Measurements from ENCODE around the gene SECISBP2L.

Gene SECISBP2L

GRCh38 chr15:48967336-48967735 is 78.9 kb downstream of the SECISBP2L start:
- no peak for DNase-seq (ENCODE audit: low read depth in 2 of 3, low spot score in 1 of 3)

DNA sequence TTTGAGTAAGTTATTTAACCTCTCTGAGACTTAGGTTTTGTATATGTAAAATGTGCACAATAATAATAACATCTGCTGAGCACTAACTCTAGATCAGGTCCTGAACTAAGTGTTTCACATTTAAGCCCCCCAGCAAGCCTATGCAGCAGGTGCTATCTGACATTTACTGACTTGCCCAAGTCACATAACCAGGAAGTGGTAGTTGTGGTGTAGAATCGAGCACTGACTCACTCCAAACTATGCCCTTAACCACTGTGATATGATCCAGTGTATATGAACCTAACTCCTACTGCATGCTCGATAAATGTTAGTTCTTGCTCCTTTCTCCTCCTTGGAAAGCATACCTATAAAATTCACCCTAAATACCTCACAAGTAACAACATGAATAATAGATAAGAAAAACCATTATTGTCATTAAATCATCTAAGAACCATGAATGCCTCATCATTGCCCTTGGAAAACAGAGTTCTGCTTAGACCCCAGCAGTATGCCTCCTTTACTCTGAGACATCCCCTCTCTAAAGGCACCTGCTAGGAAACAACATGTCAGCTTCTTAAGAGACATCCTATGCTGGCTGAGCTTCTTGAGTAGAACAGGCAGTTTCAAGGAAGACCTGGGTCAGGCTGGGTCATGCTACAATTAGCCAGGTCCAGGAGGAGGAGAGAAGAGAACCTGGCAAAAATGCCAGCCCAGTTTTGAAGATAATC is 79.5 kb downstream of the SECISBP2L start:
- no peak for DNase-seq (ENCODE audit: low read depth in 2 of 3, low spot score in 1 of 3)

- peak in 1 of 3 donors; percentile 37 for DNase-seq (ENCODE audit: low read depth in 2 of 3, low spot score in 1 of 3)
These were observed 80.3 kb downstream of the SECISBP2L start for GRCh38 chr15:48965972-48966371.

DNA sequence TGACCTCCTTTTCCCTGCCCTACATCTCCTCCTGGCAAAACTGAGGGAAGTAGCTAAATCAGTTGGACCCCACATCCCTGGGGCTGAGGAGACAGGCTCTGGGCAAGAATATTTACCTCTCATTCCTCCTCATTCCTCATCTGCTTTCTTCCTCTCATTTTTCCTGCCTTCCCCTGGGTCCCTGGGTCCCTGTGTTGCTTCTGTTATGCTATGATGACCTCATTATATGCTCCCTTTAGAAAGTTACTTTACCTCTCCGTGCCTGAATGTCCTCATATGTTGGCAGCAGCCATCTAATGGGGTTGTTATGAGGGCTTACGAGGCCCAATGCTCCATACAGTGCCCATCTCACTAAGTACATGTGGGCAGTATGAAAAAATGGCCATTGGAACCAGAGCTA is 81.3 kb downstream of the SECISBP2L start:
- no peak for DNase-seq (ENCODE audit: low read depth in 2 of 3, low spot score in 1 of 3)

DNA sequence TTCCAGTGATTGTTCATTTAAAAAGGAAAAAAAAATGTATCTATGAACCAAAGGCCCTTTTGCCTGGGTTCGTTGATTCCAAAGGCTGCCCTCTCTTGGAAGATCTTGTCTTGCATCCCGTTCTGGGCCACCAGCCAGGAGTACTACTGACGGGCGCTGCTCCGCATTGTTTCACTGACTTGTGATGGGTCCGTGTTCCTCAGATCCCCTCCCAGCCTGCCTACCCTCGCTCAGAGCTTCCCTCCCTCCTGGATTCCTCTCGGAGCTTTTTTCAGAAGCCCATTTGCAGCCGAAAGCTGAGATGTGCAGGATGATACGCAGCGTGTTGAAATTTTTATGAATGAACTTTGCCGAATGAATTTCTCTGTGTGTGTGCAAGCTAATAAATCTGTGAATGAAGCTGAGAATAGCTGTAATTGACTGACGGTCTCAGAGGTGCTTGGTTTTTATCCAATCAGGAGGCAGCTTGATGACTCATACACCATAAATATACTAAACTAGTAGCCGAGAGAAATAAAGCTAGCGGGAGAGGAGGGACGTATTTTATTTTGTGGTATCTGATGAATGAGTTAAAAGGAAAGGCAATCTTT is 82.6 kb downstream of the SECISBP2L start, which contains the start of gene SHC4:
Gene SHC4, minus strand, starts transcription at position 396 of the 590 bp plus-strand sequence. CDS start 904 bp downstream, outside the sequence.
- no peak for DNase-seq (ENCODE audit: low read depth in 2 of 3, low spot score in 1 of 3)

GRCh38 chr15:48962662-48963523 is 83.4 kb downstream of the SECISBP2L start:
- no peak for DNase-seq (ENCODE audit: low read depth in 2 of 3, low spot score in 1 of 3)

- no peak for DNase-seq (ENCODE audit: low read depth in 2 of 3, low spot score in 1 of 3)
These were observed 90.3 kb downstream of the SECISBP2L start for GRCh38 chr15:48955967-48956366.

GRCh38 chr15:48955370-48955769 is 90.9 kb downstream of the SECISBP2L start:
- DNase-seq (ENCODE audit: low read depth in 2 of 3, low spot score in 1 of 3), result no peak

DNA sequence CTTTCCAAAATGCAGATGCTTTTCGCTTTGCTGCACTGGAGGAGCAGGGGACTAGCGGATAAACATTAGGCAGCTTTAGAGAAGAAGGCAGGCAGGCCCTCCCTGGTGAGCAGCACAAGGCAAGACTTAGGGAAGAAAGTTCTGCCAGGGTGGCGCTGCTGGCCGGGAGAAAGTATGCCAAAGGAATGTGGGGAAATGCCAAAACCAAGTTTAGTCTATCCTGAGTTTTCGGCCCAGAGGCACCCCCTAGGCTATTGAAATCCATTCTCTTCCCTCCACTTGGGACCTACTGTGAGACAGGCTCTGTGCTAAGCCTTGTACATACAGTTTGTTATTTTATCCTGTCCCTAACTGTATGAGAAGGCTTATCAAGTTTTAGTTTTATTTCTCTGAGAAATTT is 91.7 kb downstream of the SECISBP2L start:
- no peak for DNase-seq (ENCODE audit: low read depth in 2 of 3, low spot score in 1 of 3)

GRCh38 chr15:48946840-48947187 is 99.4 kb downstream of the SECISBP2L start:
- no peak for DNase-seq (ENCODE audit: low read depth in 2 of 3, low spot score in 1 of 3)

- no peak for DNase-seq (ENCODE audit: low read depth in 2 of 3, low spot score in 1 of 3)
These were observed 100.0 kb downstream of the SECISBP2L start for GRCh38 chr15:48946074-48946839.

DNA sequence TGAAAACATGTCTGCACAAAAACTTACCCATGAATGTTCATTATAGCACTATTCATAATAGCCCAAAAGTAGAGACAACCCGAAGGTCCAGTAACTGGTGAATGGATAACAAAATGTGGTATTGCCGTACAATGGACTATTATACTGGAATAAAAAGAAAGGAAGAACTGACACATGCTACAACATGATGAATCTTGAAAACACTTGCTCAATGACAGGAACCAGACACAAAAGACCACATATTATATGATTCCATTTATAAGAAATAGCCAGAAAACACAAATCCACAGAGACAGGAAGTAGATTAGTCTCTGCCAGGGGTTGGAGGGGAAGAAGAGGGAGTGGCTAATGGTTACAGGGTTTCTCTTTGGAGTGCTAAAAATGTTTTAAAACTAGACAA is 100.9 kb downstream of the SECISBP2L start:
- no peak for DNase-seq (ENCODE audit: low read depth in 2 of 3, low spot score in 1 of 3)

DNA sequence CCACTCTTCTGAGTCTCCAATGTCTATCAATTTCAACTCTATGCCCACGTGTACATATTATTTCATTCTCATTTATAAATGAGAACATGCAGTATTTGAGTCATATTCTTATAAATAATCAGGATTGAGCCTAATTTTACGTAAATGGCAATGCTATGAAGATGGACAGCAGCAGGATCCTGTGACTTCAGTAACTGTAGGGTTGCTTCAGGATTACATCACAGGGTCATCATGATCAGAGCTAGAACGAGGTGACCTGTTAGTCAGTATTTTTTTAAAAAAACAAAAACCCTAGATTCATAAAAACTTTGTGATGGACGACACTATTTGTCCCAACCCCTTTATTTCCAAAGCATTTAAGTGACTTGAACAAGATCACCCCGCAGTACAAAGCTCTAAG is 104.3 kb downstream of the SECISBP2L start:
- DNase-seq (ENCODE audit: low read depth in 2 of 3, low spot score in 1 of 3), result no peak

DNA sequence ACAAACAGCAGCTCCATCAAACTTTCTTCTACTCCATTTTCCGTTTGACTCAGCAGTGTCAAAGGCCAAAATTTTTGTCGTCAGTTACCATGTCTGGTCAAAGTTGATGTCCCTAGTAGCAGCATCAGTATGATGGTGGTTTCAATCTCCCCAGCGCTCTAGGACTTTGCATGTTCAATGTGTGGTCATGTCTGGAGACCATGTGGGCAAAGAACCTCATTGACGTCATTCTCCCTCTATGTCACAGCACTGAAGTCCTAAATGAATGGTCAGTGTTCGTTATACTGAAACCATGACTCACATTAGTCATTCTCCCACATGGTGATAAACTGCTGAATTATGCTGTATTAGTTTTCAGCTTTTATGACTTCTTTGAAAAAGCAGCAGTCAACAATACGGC is 105.7 kb downstream of the SECISBP2L start:
- no peak for DNase-seq (ENCODE audit: low read depth in 2 of 3, low spot score in 1 of 3)

- DNase-seq (ENCODE audit: low read depth in 2 of 3, low spot score in 1 of 3), result no peak
These were observed 106.6 kb downstream of the SECISBP2L start for GRCh38 chr15:48939648-48940047.
